H1 (cell line): ENCODE measurements around the gene JTB. TPM values are rescaled to one million over a fixed set of nuclear protein-coding genes. Genes with fewer than 3 reads are reported as not detected.

ENCODE experiments used
- CTCF ChIA-PET: fragments of 300-600 bp; sonication (Branson Sonifier 250); formaldehyde crosslinking; loops from one replicate; lab custom pipeline; 2021; ENCODE audit not compliant: partially characterized antibody; lab: Charles Lee
- POLR2A ChIA-PET: fragments of 300-600 bp; sonication (Branson Sonifier 250); formaldehyde crosslinking; loops from one replicate; lab custom pipeline; 2021; ENCODE audit warnings: inconsistent platforms; ENCODE audit not compliant: partially characterized antibody; lab: Charles Lee
- DNase-seq, 2 experiments: peaks; one replicate each; pipeline versions ENCODE4 v3.0.0 to v3.0.0-alpha.2; 2010 to 2022; ENCODE audit warnings: low spot score in 2 of 2, low read depth in 1 of 2, mixed read lengths in 1 of 2
- FAIRE-seq: peaks from 2 replicates; lab custom pipeline; 2011; peaks lifted over from hg19 to GRCh38; lab: Jason Lieb, UNC
- H2AFZ ChIP-seq: 2 replicates; pipeline ENCODE4 v1.8.1; 2012; ENCODE audit warnings: low read length, inconsistent platforms
- H2AK5ac ChIP-seq: 2 replicates; pipeline ENCODE4 v1.6.1; 2013; ENCODE audit warnings: low read depth, low read length
- H2BK120ac ChIP-seq: replicated peaks from 2 replicates; pipeline ENCODE3; 2013; ENCODE audit warnings: low read depth, low read length, inconsistent platforms
- H2BK12ac ChIP-seq: 2 replicates; pipeline ENCODE4 v1.6.1; 2013; ENCODE audit warnings: low read depth, low read length
- H2BK15ac ChIP-seq: 2 replicates; pipeline ENCODE4 v1.6.1; 2013; ENCODE audit warnings: low read length
- H2BK20ac ChIP-seq: 2 replicates; pipeline ENCODE4 v1.6.1; 2013; ENCODE audit warnings: low read length
- H2BK5ac ChIP-seq: 2 replicates; pipeline ENCODE4 v1.6.1; 2013; ENCODE audit warnings: low read depth, low read length
- H3K14ac ChIP-seq: 2 replicates; pipeline ENCODE4 v1.6.1; 2013; ENCODE audit warnings: inconsistent platforms; ENCODE audit not compliant: insufficient read length
- H3K18ac ChIP-seq: 2 replicates; pipeline ENCODE4 v1.6.1; 2013; ENCODE audit warnings: low read length; ENCODE audit errors: extremely low read depth
- H3K23ac ChIP-seq: 2 replicates; pipeline ENCODE4 v1.6.1; 2013; ENCODE audit warnings: inconsistent platforms; ENCODE audit not compliant: insufficient read length
- H3K23me2 ChIP-seq: 2 replicates; pipeline ENCODE4 v1.6.1; 2013; ENCODE audit warnings: low read depth, low read length
- H3K27ac ChIP-seq: 2 replicates; pipeline ENCODE4 v1.6.1; 2011; ENCODE audit warnings: low read depth, low read length, inconsistent platforms
- H3K27me3 ChIP-seq, 4 experiments: replicated peaks in 1 of 4; 1 replicate in 1 of 4; 2 replicates in 3 of 4; pipeline versions ENCODE4 v1.6.1 to v1.8.1; 2011 to 2013; ENCODE audit warnings: low read length in 3 of 4, mild to moderate bottlenecking in 3 of 4, inconsistent platforms in 2 of 4, mixed read lengths in 2 of 4, moderate library complexity in 1 of 4; ENCODE audit not compliant: control insufficient read depth in 3 of 4, insufficient read depth in 3 of 4; ENCODE audit errors: extremely low read depth in 1 of 4
- H3K36me3 ChIP-seq, 4 experiments: 2 replicates each; pipeline versions ENCODE4 v1.6.1 to v1.8.1; 2011 to 2013; ENCODE audit warnings: mild to moderate bottlenecking in 4 of 4, low read length in 3 of 4, moderate library complexity in 2 of 4, control low read depth in 1 of 4, inconsistent platforms in 1 of 4; ENCODE audit not compliant: insufficient read depth in 4 of 4, control insufficient read depth in 2 of 4
- H3K4ac ChIP-seq: replicated peaks from 2 replicates; pipeline ENCODE3; 2013; ENCODE audit warnings: low read length, low read depth, mixed read lengths, inconsistent platforms; ENCODE audit not compliant: insufficient read length
- H3K4me1 ChIP-seq, 4 experiments: replicated peaks in 1 of 4; 1 replicate in 1 of 4; 2 replicates in 3 of 4; pipeline versions ENCODE4 v1.6.1 to v1.8.1; 2011 to 2013; ENCODE audit warnings: low read length in 3 of 4, inconsistent platforms in 2 of 4, mixed read lengths in 1 of 4; ENCODE audit not compliant: insufficient read depth in 4 of 4, control insufficient read depth in 3 of 4
- H3K4me2 ChIP-seq, 2 experiments: 2 replicates each; pipeline versions ENCODE4 v1.6.1 to v1.8.1; 2011 to 2013; ENCODE audit warnings: low read depth in 2 of 2, low read length in 2 of 2, control low read depth in 1 of 2, inconsistent platforms in 1 of 2, mild to moderate bottlenecking in 1 of 2; ENCODE audit not compliant: insufficient read depth in 1 of 2
- H3K4me3 ChIP-seq, 4 experiments: fragments of 200-600, 300-600 bp in 1 of 4; sonication (generic), shearing (Covaris generic), sonication (Bioruptor Twin) in 1 of 4; 2 replicates each; pipeline versions ENCODE4 v1.5.1 to v1.8.1; 2011 to 2016; ENCODE audit warnings: low read length in 4 of 4, low read depth in 3 of 4, control low read depth in 2 of 4, inconsistent platforms in 2 of 4, mild to moderate bottlenecking in 2 of 4, mixed read lengths in 1 of 4, moderate library complexity in 1 of 4; ENCODE audit not compliant: insufficient read depth in 2 of 4; ENCODE audit errors: extremely low read depth in 1 of 4
- H3K56ac ChIP-seq: replicated peaks from 2 replicates; pipeline ENCODE3; 2013; ENCODE audit warnings: low read depth, mild to moderate bottlenecking, mixed read lengths, low read length, inconsistent platforms; ENCODE audit not compliant: insufficient read length
- H3K79me1 ChIP-seq: 2 replicates; pipeline ENCODE4 v1.6.1; 2013; ENCODE audit warnings: low read depth, low read length, control low read depth
- H3K79me2 ChIP-seq, 2 experiments: 2 replicates each; pipeline versions ENCODE4 v1.6.1 to v1.8.1; 2012 to 2013; ENCODE audit warnings: low read length in 2 of 2, mild to moderate bottlenecking in 2 of 2, inconsistent platforms in 1 of 2; ENCODE audit not compliant: insufficient read depth in 2 of 2, control insufficient read depth in 1 of 2
- H3K9ac ChIP-seq, 4 experiments: replicated peaks in 1 of 4; 1 replicate in 1 of 4; 2 replicates in 3 of 4; pipeline versions ENCODE4 v1.6.1 to v1.8.1; 2011 to 2013; ENCODE audit warnings: low read depth in 3 of 4, low read length in 3 of 4, control low read depth in 2 of 4, mild to moderate bottlenecking in 2 of 4, moderate library complexity in 2 of 4, inconsistent platforms in 1 of 4; ENCODE audit errors: extremely low read depth in 1 of 4
- H3K9me3 ChIP-seq, 2 experiments: 2 replicates each; pipeline versions ENCODE4 v1.6.1 to v1.8.1; 2012 to 2013; ENCODE audit warnings: mild to moderate bottlenecking in 2 of 2, moderate library complexity in 2 of 2, control low read depth in 1 of 2, inconsistent platforms in 1 of 2, low read depth in 1 of 2, low read length in 1 of 2, mixed read lengths in 1 of 2; ENCODE audit not compliant: insufficient read depth in 2 of 2
- H4K20me1 ChIP-seq, 2 experiments: replicated peaks in 1 of 2; 2 replicates each; pipeline versions ENCODE3 to v1.8.1; 2011 to 2013; ENCODE audit warnings: inconsistent platforms in 2 of 2, low read length in 2 of 2, mild to moderate bottlenecking in 1 of 2; ENCODE audit not compliant: insufficient read depth in 2 of 2, control insufficient read depth in 1 of 2
- H4K5ac ChIP-seq: 2 replicates; pipeline ENCODE4 v1.6.1; 2013; ENCODE audit warnings: low read length, low read depth, mixed read lengths, inconsistent platforms; ENCODE audit not compliant: insufficient read length
- H4K8ac ChIP-seq: 2 replicates; pipeline ENCODE4 v1.8.0; 2013; ENCODE audit warnings: mild to moderate bottlenecking, moderate library complexity, low read length, inconsistent platforms; ENCODE audit not compliant: insufficient read depth; ENCODE audit errors: extremely low read depth
- H4K91ac ChIP-seq: replicated peaks from 2 replicates; pipeline ENCODE3; 2013; ENCODE audit warnings: low read length, mixed read lengths, inconsistent platforms; ENCODE audit not compliant: insufficient read length
- EZH2 ChIP-seq: fragments of 200-600 bp; sonication (generic); IDR thresholded peaks from 2 replicates; pipeline ENCODE4 v1.7.1; 2012; ENCODE audit warnings: low read depth, mild to moderate bottlenecking, moderate library complexity, low read length, inconsistent platforms; ENCODE audit not compliant: severe bottlenecking
- FOSL1 ChIP-seq: IDR thresholded peaks from 2 replicates; pipeline ENCODE4 v1.6.1; 2011; ENCODE audit warnings: mild to moderate bottlenecking, low read depth, low read length, moderate library complexity; ENCODE audit not compliant: insufficient read depth
- NANOG ChIP-seq: IDR thresholded peaks from 2 replicates; pipeline ENCODE4 v1.6.1; 2011; ENCODE audit warnings: low read length, low read depth, mild to moderate bottlenecking, inconsistent platforms; ENCODE audit not compliant: insufficient read depth, poor library complexity, severe bottlenecking
- PHF8 ChIP-seq: fragments of 200-600 bp; sonication (generic); conservative IDR thresholded peaks from 2 replicates; pipeline ENCODE4 v1.7.1; 2012; ENCODE audit warnings: low read depth, mild to moderate bottlenecking, inconsistent platforms, low read length, moderate library complexity
- POLR2AphosphoS5 ChIP-seq: IDR thresholded peaks from 2 replicates; pipeline ENCODE4 v1.6.1; 2011; ENCODE audit warnings: low read depth, low read length
- WGBS, 2 experiments: shearing (Covaris generic) in 1 of 2; methylation state at CpG; one replicate each; pipeline versions ENCODE4 v1.1.6 to v1.1.7; 2013 to 2015; ENCODE audit warnings: low lambda C conversion rate in 2 of 2, mixed read lengths in 2 of 2, inconsistent platforms in 1 of 2, low coverage in 1 of 2, missing lambda C conversion rate in 1 of 2; ENCODE audit not compliant: insufficient replicate concordance in 2 of 2, insufficient coverage in 1 of 2, insufficient read length in 1 of 2; ENCODE audit errors: extremely low coverage in 1 of 2, missing lambda C conversion rate in 1 of 2; 5-methylcytosine and 5-hydroxymethylcytosine counted together
- polyA plus RNA-seq, 7 experiments: library from polyadenylated mRNA; depleted of rRNA in 3 of 7; stranded (reverse) in 5 of 7; unstranded in 2 of 7; fragments of >200 nt in 5 of 7; fragments of 200-250 nt in 2 of 7; gene quantifications; 1 replicate in 5 of 7; 2 replicates in 1 of 7; 4 replicates in 1 of 7; pipeline versions ENCODE4 v1.2.1 to v1.2.3, GENCODE V29; 2011 to 2013; ENCODE audit warnings: missing spikeins in 2 of 7, mixed read lengths in 2 of 7
- total RNA-seq: library from RNA; stranded (reverse); fragmentation: NEBNext Ultra II Directional; extraction: Animal tissue kit (Norgen Biotek cat#: 25700); gene quantifications from 2 replicates; pipeline ENCODE4 v1.2.1, GENCODE V29; 2021

Gene JTB
- total and polyA plus RNA-seq, 2 of the 8 experiments (the other 6 are each of a cell fraction or from before 2014, with no cell fraction given), result 91.1 to 122 TPM

DNA sequence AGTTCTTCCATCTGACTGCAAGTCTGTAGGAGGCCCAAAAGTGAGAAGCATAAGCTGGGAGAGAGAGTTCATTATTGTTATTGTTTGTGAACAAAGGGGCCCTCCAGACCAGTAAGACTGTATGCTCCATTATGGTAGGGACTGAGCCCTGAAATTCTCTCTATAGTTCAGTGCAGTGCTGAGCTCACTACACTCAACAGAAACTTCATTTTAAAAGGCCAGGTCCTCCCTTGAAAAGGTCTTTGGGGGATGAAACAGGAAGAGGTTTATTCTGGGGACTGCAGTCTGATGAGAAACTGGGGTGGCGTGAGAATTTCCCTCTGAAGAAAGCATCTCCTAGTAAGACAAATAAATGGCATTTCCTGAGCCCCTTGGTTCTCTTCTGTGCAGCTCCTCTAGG, 49.2 kb downstream of the JTB start:
- Histone ChIP-seq H4K8ac (no peak overlapping the region), H3K56ac (no peak overlapping the region), H2BK20ac (no peak overlapping the region), H2BK15ac (no peak overlapping the region), H3K14ac (no peak overlapping the region), H3K4me1 (peaks cover 0 to 2% (median 0%) of the 10 kb centered on the region in 4 experiments; a peak in 1 of 7 replicates), H3K4me2 (no peak overlapping the region), H4K91ac (no peak overlapping the region), H3K36me3 (peaks cover 0 to 14% (median 10%) of the 10 kb centered on the region in 4 experiments), H3K23me2 (peaks cover 9% of the 10 kb centered on the region), H3K79me1 (no peaks in the 10 kb centered on the region), H2BK12ac (no peak overlapping the region), H3K27ac (no peak overlapping the region), H2BK120ac (no peak overlapping the region), H2AFZ (no peak overlapping the region), H4K20me1 (peaks cover 0 to 5% of the 10 kb centered on the region in 2 experiments), H3K27me3 (no peaks in the 10 kb centered on the region), H3K18ac (no peak overlapping the region), H4K5ac (no peak overlapping the region), H3K9ac (no peak overlapping the region), H2AK5ac (no peak overlapping the region), H3K4ac (no peak overlapping the region), H3K4me3 (no peak overlapping the region), H3K9me3 (no peaks in the 10 kb centered on the region), H3K23ac (no peak overlapping the region), H2BK5ac (no peak overlapping the region), H3K79me2 (no peaks in the 10 kb centered on the region)
- no peak for DNase-seq
- WGBS, 2 experiments, result 100% methylated on average over 1 of the region's 1 CpG; no CpG with 5 or more reads in 1 of the 2 experiments
- ChIA-PET CTCF (interaction anchor here (0.6 to 2.8 kb wide), 8 partner anchors 8 to 107 kb away, joined by 3 to 10 read pairs (median 3); partner anchors contain the start of genes JTB and RAB13), POLR2A (interaction anchor here (0.7 to 5.1 kb wide), 12 partner anchors 9 to 92 kb away, joined by 3 to 60 read pairs (median 4); partner anchors contain the start of genes CRTC2, DENND4B and SLC39A1)
- FAIRE-seq, result no peak
- TF ChIP-seq NANOG, result no peak
- no peak for TF ChIP-seq POLR2AphosphoS5
- TF ChIP-seq FOSL1, result no peak
- TF ChIP-seq EZH2, result no peak
- no peak for TF ChIP-seq PHF8
